Hepatocyte (in vitro differentiated cells): ENCODE results near the gene WDR72. TPM values are rescaled to one million over a fixed set of nuclear protein-coding genes. Genes with fewer than 3 reads are reported as not detected.
"Not testable (repeated sequence)": the region's sequence is repeated elsewhere in the genome, so short reads cannot be mapped to it uniquely, and the experiment has no call there.

Experiments
- DNase-seq: peaks from one replicate; pipeline ENCODE4 v3.0.0-alpha.2; 2016; ENCODE audit warnings: low spot score
- H2AFZ ChIP-seq: fragments of 200-600 bp; sonication (generic); 2 replicates; pipeline ENCODE4 v1.6.0; 2016; ENCODE audit warnings: antibody characterized with exemption, mild to moderate bottlenecking
- H3K27ac ChIP-seq: fragments of 200-600 bp; sonication (generic); 2 replicates; pipeline ENCODE4 v1.5.1; 2016; ENCODE audit warnings: mild to moderate bottlenecking
- H3K27me3 ChIP-seq: fragments of 200-600 bp; sonication (generic); 2 replicates; pipeline ENCODE4 v1.6.1; 2016
- H3K36me3 ChIP-seq: fragments of 200-600 bp; sonication (generic); replicated peaks from 2 replicates; pipeline ENCODE4 v1.5.1; 2016; ENCODE audit warnings: low read depth; ENCODE audit not compliant: insufficient read depth
- H3K4me1 ChIP-seq: fragments of 200-600 bp; sonication (generic); 2 replicates; pipeline ENCODE4 v1.5.1; 2016; ENCODE audit warnings: mild to moderate bottlenecking, moderate library complexity; ENCODE audit not compliant: insufficient read depth
- H3K4me2 ChIP-seq: fragments of 200-600 bp; sonication (generic); 2 replicates; pipeline ENCODE4 v1.6.0; 2016
- H3K4me3 ChIP-seq: fragments of 200-600 bp; sonication (generic); 2 replicates; pipeline ENCODE4 v1.5.1; 2016; ENCODE audit warnings: mild to moderate bottlenecking
- H3K79me2 ChIP-seq: fragments of 200-600 bp; sonication (generic); 2 replicates; pipeline ENCODE4 v1.6.0; 2017; ENCODE audit warnings: mild to moderate bottlenecking
- H3K9me2 ChIP-seq: fragments of 200-600 bp; sonication (generic); replicated peaks from 2 replicates; pipeline ENCODE4 v1.6.0; 2017; ENCODE audit warnings: mild to moderate bottlenecking; ENCODE audit not compliant: insufficient read depth
- H3K9me3 ChIP-seq: fragments of 200-600 bp; sonication (generic); 2 replicates; pipeline ENCODE4 v1.5.1; 2016; ENCODE audit warnings: low read depth, mild to moderate bottlenecking
- H4K20me1 ChIP-seq: fragments of 200-600 bp; sonication (generic); 2 replicates; pipeline ENCODE4 v1.6.0; 2016; ENCODE audit warnings: mild to moderate bottlenecking; ENCODE audit not compliant: insufficient read depth, poor library complexity, severe bottlenecking
- EZH2 ChIP-seq: fragments of 200-600 bp; sonication (generic); IDR thresholded peaks from 2 replicates; pipeline ENCODE4 v1.6.1; 2016; ENCODE audit warnings: antibody characterized with exemption, mild to moderate bottlenecking, borderline replicate concordance
- EZH2phosphoT487 ChIP-seq: fragments of 200-600 bp; sonication (generic); IDR thresholded peaks from one replicate; pipeline ENCODE4 v1.6.1; 2018; ENCODE audit warnings: antibody characterized with exemption, mild to moderate bottlenecking, low read depth, moderate library complexity; ENCODE audit not compliant: unreplicated experiment, severe bottlenecking
- WGBS: methylation state at CpG from one replicate; pipeline ENCODE4 v1.1.6; 2016; ENCODE audit warnings: low lambda C conversion rate; ENCODE audit errors: missing lambda C conversion rate; 5-methylcytosine and 5-hydroxymethylcytosine counted together
- polyA plus RNA-seq: library from polyadenylated mRNA; unstranded; fragments of >200 nt; fragmentation: Nextera tagmentation; extraction: Ambion mirVana; gene quantifications from 2 replicates; pipeline ENCODE4 v1.2.1, GENCODE V29; 2016
- total RNA-seq: library from RNA; depleted of rRNA; stranded (reverse); fragments of >200 nt; gene quantifications from 2 replicates; pipeline ENCODE4 v1.2.3, GENCODE V29; 2014
- TF ChIP-seq, protein P1 (sequence below): fragments of 200-600 bp; sonication (generic); IDR thresholded peaks from 2 replicates; pipeline ENCODE4 v1.5.1; 2016; ENCODE audit warnings: antibody characterized with exemption, mild to moderate bottlenecking; ENCODE audit not compliant: poor library complexity

WDR72 gene
- total and polyA plus RNA-seq, 2 experiments from 2014 or later, result 3.5 to 6.4 TPM

DNA sequence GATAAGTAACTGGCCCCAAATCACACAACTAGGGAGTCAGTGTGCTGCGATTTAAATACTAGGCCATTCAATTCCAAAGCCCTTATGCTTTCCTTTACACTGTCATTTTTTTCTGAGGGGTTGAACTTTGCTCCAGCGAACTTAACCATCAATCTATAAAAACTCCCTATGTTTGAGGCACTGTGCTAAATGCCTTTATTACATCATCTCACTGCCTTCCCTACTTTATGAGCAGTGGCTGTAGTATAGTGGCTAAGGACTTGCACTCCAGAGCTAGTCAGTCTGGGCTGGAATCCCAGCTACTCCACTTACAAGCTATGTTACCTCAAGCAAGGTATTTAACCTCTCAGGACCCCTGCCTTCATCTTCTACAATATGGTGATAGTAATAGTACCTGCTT lies 26.9 kb upstream of the WDR72 start:
- TF ChIP-seq, protein P1, sequence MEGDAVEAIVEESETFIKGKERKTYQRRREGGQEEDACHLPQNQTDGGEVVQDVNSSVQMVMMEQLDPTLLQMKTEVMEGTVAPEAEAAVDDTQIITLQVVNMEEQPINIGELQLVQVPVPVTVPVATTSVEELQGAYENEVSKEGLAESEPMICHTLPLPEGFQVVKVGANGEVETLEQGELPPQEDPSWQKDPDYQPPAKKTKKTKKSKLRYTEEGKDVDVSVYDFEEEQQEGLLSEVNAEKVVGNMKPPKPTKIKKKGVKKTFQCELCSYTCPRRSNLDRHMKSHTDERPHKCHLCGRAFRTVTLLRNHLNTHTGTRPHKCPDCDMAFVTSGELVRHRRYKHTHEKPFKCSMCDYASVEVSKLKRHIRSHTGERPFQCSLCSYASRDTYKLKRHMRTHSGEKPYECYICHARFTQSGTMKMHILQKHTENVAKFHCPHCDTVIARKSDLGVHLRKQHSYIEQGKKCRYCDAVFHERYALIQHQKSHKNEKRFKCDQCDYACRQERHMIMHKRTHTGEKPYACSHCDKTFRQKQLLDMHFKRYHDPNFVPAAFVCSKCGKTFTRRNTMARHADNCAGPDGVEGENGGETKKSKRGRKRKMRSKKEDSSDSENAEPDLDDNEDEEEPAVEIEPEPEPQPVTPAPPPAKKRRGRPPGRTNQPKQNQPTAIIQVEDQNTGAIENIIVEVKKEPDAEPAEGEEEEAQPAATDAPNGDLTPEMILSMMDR, result no peak
- TF ChIP-seq EZH2phosphoT487 (no peak), EZH2 (no peak)
- Histone ChIP-seq H3K79me2 (no peaks in the 10 kb centered on the region), H3K9me3 (peaks cover 4% of the 10 kb centered on the region), H3K4me3 (no peak overlapping the region), H3K4me2 (no peak overlapping the region), H3K4me1 (peaks cover 6% of the 10 kb centered on the region), H3K27ac (peak overlapping the region; percentile 54), H4K20me1 (no peaks in the 10 kb centered on the region), H3K27me3 (no peaks in the 10 kb centered on the region), H2AFZ (no peak overlapping the region), H3K36me3 (no peaks in the 10 kb centered on the region), H3K9me2 (no peaks in the 10 kb centered on the region)
- peak; percentile 46 for DNase-seq
- WGBS, result 70% methylated on average over 2 of the region's 2 CpGs

DNA sequence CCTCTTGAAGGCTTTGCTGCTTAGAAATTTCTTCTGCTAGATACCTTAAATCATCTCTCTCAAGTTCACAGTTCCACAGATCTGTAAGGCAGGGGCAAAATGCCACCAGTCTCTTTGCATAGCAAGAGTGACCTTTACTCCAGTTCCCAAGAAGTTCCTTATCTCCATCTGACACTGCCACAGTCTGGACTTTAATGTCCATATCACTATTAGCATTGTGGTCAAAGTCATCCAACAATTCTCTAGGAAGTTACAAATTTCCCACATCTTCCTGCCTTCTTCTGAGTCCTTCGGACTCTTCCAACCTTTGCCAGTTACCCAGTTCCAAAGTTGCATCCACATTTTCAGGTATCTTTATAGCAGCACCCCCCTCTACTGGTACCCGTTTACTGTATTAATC lies 25.8 kb upstream of the WDR72 start:
- not testable (repeated sequence) for H3K79me2 ChIP-seq, H3K9me3 ChIP-seq, H2AFZ ChIP-seq, H3K4me3 ChIP-seq, H3K27me3 ChIP-seq, H4K20me1 ChIP-seq, H3K4me2 ChIP-seq, H3K9me2 ChIP-seq, H3K4me1 ChIP-seq, H3K36me3 ChIP-seq, DNase-seq
- WGBS, result 85% methylated on average over 2 of the region's 2 CpGs
- peak overlapping the region; percentile 54 for H3K27ac ChIP-seq

DNA sequence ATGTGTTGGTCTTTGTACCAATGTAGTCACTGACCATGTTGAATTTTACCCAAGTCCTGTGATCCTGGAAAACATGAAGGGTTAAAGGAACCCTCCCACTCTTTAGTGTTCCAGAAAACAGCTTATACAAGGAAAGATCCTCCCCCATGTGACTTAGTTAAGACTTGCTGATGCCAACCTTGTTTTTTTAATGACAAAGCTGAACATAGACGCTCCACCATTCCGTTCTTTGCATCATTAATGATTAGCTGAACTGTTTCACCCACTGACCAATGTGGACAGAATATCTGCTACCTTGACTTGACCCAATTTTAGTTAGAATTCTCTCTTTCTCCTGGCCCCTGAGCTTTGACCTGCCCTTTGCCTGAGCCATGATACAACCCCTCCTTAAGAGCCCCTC lies 3.5 kb upstream of the WDR72 start:
- peaks cover 6% of the 10 kb centered on the region for H3K27me3 ChIP-seq
- no peak overlapping the region for H3K4me3 ChIP-seq
- no peak overlapping the region for H2AFZ ChIP-seq
- TF ChIP-seq EZH2 (no peak), EZH2phosphoT487 (no peak)
- TF ChIP-seq, protein P1, result no peak
- no peak overlapping the region for H3K4me2 ChIP-seq
- H3K9me3 ChIP-seq, result no peaks in the 10 kb centered on the region
- H3K79me2 ChIP-seq, result no peaks in the 10 kb centered on the region
- no peak overlapping the region for H3K27ac ChIP-seq
- 86% methylated on average over 2 of the region's 2 CpGs for WGBS
- H4K20me1 ChIP-seq, result no peaks in the 10 kb centered on the region
- H3K4me1 ChIP-seq, result no peaks in the 10 kb centered on the region
- no peaks in the 10 kb centered on the region for H3K9me2 ChIP-seq
- DNase-seq, result no peak
- H3K36me3 ChIP-seq, result no peaks in the 10 kb centered on the region

DNA sequence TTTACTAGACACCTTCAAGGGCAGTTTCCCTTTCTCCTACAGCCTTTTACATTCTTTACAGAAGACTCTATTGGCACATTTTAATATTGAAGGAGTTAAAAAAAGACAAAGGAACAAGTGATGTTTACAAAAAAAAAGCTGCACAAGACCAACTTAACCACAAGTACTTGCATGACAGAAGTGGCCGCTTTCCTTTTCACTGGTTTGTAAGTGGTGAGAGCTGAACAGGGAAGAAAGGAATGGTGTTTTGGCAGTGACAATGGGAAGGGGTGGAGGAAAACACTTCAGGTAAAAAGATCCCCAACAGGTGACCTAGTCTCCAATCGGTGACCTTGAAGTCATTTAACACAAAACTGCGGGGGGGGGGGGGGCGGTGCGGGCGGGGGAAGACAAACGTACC lies 1.1 kb downstream of the WDR72 start:
- no peak for DNase-seq
- no peak for TF ChIP-seq EZH2phosphoT487
- TF ChIP-seq EZH2, result no peak
- TF ChIP-seq, protein P1, result no peak
- Histone ChIP-seq H3K4me1 (no peaks in the 10 kb centered on the region), H3K27me3 (peaks cover 6% of the 10 kb centered on the region), H3K9me3 (no peaks in the 10 kb centered on the region), H3K4me2 (peak overlapping the region; percentile 93), H4K20me1 (no peaks in the 10 kb centered on the region), H3K9me2 (no peaks in the 10 kb centered on the region), H3K4me3 (no peak overlapping the region), H2AFZ (no peak overlapping the region), H3K79me2 (no peaks in the 10 kb centered on the region), H3K27ac (no peak overlapping the region), H3K36me3 (no peaks in the 10 kb centered on the region)
- 27% methylated on average over 7 of the region's 7 CpGs for WGBS
